ENCODE data around the gene CTNS.

CTNS gene

GRCh38 chr17:3636154-3636907 is at the start of gene CTNS, which contains the start of gene SHPK:
Gene CTNS, plus strand, starts transcription at chr17:3636760. Its CDS starts 3,447 bp downstream, at chr17:3640207.
Gene SHPK, minus strand, starts transcription at chr17:3636250. Its CDS starts 31 bp downstream, at chr17:3636219.
- DNase-seq (ENCODE audit: low read depth in 2 of 2): peak; percentile 93 to 95

DNA sequence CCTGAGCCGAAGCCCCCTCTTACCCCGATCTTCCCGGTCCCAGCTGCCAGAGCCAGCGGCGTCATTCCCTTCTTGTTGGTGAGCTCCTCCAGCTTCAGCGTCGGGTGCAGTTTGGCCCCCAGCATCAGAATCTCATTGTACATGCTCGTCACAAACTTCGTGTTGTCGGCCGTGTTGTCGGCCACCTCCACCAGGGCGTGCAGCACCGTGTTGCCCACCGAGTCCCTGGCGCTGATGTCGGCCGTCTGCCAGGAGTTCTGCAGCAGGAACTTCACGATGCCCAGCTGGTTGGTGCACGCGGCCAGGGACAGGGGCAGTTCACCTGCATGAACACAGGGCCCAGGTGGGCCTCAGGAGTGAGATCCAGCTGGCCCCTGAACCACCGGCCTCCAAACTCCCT is 46.8 kb upstream of the CTNS start:
- no peak for DNase-seq (ENCODE audit: low read depth in 2 of 2)

GRCh38 chr17:3590231-3590630 is 46.3 kb upstream of the CTNS start:
- no peak for DNase-seq (ENCODE audit: low read depth in 2 of 2)

DNA sequence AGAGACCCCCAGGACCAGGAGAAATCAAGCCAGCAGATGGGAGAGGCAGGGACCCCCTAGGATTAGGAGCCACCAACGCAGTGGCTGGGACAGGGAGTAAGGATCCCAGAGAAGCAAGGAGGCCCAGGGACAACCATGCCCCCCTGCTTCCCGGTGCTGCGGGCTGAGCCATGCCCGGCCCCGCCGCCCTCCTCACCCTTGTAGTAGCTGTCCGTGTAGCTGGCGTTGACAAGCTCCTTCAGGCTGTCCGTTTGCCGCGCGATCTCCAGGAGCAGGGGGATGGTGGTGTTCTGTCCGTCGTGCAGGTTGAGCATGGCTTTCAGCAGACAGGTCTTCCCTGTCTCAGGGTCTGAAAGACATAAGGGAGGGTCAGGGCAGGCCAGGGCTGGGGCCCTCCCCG is 45.8 kb upstream of the CTNS start:
- no peak for DNase-seq (ENCODE audit: low read depth in 2 of 2)

- DNase-seq (ENCODE audit: low read depth in 2 of 2): no peak
These were observed 44.2 kb upstream of the CTNS start for GRCh38 chr17:3592216-3592860.

DNA sequence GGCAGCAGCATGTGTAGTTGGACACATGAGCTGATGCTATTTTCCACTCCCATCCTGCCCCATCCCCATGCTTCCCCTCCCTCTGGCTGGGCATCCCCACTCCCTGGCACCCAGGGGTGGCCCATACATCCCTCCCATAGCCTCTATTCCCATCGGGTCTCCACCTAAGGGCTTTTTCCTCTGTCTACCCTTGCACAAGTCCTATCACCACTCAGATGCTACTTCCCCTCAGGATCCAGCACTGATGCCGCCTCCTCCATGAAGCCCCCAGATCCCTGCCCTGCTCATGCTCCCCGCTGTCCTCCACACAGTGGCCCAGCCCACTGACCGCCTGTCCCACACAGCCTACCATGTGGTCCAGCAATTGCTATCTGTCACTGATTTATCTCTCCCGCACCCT is 43.2 kb upstream of the CTNS start:
- no peak for DNase-seq (ENCODE audit: low read depth in 2 of 2)

DNA sequence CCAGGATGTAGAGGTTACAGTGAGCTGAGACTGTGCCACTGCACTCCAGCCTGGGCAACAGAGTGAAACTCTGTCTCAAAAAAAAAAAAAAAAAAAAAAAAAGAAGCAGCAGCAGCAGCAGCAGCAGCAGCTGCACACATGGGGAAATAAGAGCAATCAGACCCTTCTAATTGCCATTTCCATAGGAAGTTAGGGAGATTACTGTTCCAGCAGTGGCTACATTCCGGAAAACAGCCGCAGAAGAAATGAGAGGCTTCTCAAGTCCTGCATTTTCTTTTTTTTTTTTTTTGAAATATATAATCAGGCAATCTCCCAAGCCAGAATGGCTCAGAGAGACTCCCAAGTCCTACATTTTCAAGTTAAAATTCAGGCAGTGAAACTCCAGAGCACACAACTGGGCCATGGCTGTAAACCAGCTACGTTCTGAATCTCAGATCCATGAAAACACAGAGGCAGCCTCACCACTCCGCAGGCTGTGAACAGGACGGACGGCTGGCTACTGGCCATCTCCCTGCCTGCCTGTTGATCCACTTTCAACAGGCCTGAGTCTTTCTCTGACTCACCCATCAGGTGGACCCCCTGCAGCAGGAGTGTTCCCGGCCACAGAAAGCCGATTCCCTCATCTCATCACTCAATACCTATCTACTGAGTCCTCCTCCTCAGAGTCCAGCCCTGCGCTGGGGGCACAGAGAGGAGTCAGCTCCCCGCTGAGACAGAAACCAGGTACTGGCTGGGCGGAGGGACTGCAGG is 42.3 kb upstream of the CTNS start:
- DNase-seq (ENCODE audit: low read depth in 2 of 2): no peak

DNA sequence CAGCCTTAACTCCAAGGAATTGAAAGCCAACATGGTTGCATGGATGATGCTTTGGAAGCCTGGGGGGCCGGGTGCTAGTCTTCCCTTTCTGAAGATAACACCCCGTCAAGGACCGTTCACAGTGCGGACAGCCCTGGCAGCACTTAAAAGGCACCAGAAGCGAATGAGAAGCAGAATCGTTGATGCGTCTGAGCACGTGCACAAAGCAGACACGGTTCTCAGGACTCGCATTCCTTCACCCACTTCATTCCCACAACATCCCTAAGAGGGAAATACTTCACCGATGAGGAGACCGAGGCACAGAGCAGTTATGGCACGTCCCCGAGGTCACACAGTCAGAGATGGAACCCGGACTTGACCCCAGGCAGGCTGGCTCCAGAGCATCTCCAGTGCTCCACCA is 41.6 kb upstream of the CTNS start:
- no peak for DNase-seq (ENCODE audit: low read depth in 2 of 2)

GRCh38 chr17:3596804-3597464 is 39.6 kb upstream of the CTNS start:
- no peak for DNase-seq (ENCODE audit: low read depth in 2 of 2)

DNA sequence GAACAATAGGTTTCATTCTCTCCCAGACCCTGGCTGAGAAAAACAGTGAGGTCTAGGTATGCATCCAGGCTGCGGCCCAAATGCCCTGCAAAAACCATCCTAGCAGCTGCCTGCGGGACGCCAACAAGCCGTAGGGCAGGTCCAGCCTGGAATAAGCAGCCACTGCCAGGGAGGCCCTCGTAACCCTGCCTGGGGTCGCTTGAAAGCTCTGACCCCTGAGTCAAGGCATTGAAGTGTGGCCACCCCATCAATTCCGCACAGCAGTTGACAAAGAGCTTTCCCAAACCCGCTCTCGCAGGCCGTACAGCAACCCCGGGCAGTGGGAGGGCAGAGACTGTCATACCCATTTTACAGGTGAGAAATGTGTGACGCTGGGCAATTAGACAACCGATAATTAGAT is 38.5 kb upstream of the CTNS start:
- no peak for DNase-seq (ENCODE audit: low read depth in 2 of 2)

DNA sequence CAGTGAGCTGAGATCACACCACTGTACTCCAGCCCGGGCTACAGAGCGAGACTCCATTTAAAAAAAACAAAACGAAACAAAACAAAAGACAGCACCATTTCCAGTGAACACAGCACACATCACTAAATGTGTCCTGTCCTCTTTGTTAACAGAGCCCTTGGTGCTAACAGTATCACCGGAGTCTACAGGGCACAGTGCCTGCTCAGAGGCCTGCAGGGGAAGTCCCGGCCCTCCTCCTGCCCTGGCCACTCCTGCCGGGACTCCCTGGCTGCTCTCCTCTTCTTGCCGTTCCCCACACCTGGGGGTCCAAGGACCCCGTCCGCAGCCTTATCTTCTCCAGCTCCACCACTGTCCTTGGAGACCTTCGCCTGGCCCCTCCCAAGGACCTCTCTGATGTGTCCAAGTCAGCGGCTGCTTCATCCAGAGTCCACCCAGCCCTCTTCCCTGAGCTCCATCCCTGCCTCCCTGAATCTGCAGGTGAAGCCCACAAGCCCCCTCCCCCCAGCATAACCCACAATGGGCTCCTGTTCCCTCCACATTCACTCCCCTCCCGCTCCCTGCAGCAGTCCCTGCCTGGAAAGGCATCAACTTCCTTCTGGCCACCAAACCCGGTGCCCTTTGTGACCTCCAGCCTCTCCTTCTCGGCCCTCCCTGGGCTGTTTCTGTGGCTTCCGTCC is 35.9 kb upstream of the CTNS start:
- DNase-seq (ENCODE audit: low read depth in 2 of 2): no peak

GRCh38 chr17:3602499-3602898 is 34.1 kb upstream of the CTNS start:
- peak in 1 of 2 donors; percentile 4 for DNase-seq (ENCODE audit: low read depth in 2 of 2)

DNA sequence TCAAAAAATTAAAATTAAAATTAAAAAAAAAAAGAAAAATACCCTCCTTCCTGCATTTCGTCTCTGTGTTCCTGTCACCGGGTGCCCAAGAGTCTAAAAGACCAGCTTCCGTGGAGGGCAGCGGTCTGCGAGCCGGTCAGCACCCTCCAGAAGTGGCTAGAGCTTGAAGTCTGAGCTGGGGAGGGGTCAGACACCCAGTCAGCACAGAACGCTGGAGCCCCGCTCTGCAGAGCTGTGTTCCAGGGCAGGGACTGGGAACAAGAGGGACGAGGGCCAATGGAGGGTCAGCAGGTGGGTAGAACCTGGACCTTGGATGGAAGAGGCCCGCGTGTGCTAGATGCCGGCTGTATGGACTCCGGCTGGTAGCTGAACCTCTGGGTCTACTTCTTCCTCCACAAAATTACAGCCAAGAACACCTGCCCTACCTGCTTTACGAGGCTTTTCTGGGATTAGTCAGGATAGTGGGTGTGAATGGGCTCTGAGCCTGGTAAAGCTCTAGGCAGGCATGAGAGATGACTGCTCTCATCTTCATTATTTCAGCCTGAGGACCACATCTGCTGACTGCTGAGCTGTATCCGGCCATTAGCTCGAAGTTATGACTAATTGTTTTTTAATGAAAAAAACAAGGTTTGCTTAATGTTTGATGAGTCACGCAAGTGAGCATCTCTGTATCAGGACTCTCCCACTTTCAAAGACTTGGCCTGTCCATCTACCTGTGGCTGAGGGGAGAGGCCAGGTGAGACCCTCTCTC is 33.3 kb upstream of the CTNS start:
- DNase-seq (ENCODE audit: low read depth in 2 of 2): no peak

DNA sequence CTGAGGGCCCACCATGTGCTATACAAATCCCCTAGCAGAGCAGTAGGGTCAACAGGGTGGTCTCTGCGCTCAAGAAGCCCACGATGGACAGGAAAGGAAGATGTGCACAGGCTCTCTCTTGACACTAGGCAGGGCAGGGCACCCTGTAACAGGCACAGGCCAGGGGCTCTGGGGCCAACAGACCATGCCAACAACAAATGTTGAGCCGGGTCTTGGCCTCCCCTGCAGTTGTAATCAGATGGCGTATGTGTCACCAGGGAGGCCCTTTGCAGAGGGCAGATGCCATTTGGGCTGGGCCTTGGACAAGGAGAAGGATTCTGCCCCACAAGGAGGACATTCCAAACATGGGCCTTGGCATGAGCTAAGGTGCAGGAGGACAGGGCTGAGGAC is 32.7 kb upstream of the CTNS start:
- DNase-seq (ENCODE audit: low read depth in 2 of 2): no peak

DNA sequence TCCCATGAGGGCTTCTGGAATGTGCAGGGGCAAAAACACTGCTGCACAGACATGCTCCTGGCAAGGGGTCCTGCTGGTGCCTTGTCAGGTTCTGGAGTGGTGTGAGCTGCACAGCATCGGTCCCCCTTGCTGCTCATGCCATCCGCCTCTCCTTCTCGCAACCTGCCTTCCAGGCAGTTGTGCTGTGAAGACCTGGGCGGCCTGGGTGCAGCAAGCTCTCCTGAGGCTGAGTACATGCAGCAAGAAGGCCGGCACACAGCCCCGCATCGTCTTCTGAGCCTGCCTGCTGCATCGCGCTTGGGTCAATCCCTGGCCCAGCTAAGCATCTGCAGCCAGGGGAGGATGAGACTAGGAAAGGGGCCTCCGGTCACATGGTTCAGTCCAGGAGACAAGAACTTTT is 26.9 kb upstream of the CTNS start:
- DNase-seq (ENCODE audit: low read depth in 2 of 2): no peak

DNA sequence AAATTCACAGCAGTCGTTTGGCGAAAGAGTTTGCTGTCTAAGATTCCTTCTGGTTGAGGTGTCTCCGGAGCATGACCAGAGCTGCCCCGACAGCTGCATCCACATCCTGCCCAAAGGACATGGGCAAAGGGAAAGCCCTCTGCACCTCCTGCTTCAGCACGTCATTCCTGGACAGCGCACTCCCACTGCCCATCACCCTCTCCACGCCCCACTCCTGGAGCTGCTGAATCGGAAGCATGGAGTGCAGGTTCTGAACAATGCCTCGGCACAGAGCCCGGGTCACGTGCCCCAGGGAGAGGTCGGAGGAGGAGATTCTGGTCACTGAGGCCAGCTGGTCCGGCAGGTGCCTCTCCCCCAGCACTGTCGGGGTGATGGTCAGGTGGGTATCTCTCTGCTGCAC is 26.0 kb upstream of the CTNS start:
- no peak for DNase-seq (ENCODE audit: low read depth in 2 of 2)

DNA sequence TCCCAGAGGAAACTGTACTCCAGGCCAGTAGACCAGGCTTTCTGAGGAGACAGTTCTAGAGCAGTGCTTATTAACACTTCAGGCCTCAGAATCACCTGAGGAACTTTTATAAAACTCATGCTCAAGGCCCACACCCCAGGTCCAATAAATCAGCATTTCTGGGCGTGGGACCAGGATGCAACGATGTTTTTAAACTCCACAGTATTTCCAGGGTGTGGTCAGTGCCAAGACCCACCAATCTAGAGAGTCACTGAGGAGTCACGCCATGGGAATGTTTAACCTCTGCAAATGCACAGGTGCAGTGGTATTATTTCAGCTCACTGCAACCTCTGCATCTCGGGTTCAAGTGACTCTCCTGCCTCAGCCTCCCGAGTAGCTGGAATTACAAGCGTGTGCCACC is 23.4 kb upstream of the CTNS start:
- no peak for DNase-seq (ENCODE audit: low read depth in 2 of 2)

GRCh38 chr17:3615160-3615870 is 21.2 kb upstream of the CTNS start:
- no peak for DNase-seq (ENCODE audit: low read depth in 2 of 2)

DNA sequence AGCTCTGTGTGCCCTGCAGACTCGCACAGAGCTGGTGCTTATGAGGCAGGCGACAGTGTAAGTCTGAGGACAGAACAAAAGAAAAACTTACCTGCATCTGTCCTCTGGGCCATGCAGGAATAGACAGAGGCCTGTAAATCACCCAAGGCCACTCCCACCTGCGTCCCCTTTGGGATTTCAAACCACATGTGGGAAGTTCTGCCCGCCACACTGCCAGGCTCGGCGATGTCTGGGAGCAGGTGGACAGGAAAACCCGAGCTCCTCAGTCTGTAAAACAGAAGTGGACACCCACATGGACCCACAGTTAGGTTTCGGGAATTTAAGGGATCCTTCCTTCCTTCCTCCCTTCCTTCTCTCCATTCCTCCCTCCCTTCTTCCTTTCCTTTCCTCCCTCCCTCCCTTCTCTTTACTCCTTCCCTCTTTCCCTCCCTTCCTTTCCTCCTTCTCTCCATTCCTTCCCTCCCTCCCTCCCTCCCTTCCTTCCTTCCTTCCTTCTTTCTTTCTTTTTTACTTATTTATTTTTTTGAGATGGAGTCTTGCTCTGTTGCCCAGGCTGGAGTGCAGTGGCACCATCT is 15.3 kb upstream of the CTNS start:
- DNase-seq (ENCODE audit: low read depth in 2 of 2): no peak

Measured in stimulated activated CD8-positive, alpha-beta memory T cell treated with anti-CD3 and anti-CD28 coated beads, Interleukin-15, amount 100 ng/mL, for 48 hours (primary cell).